GM18868 (cell line): Measurements from ENCODE around the gene ZCCHC17.
"Not testable (repeated sequence)": the region's sequence is repeated elsewhere in the genome, so short reads cannot be mapped to it uniquely, and the experiment has no call there.

Source experiments
- ATAC-seq: cut with Tn5 transposase; IDR thresholded peaks from one replicate; pipeline ENCODE4 v1.9.1; 2021; ENCODE audit warnings: mild to moderate bottlenecking, moderate library complexity; ENCODE audit not compliant: unreplicated experiment

ZCCHC17 gene

GRCh38 chr1:31296486-31297276, at the start of gene ZCCHC17, which contains the start of gene SNRNP40:
TSS of gene ZCCHC17 (plus strand) at chr1:31297032. CDS start at chr1:31310099, 13,067 bp downstream.
TSS of gene SNRNP40 (minus strand) at chr1:31296788. CDS start at chr1:31296751, 37 bp downstream.
- peak; percentile 97 for ATAC-seq

GRCh38 chr1:31248276-31248675, 48.6 kb upstream of the ZCCHC17 start:
- no peak for ATAC-seq

GRCh38 chr1:31249854-31250253, 47.0 kb upstream of the ZCCHC17 start:
- no peak for ATAC-seq

GRCh38 chr1:31257213-31257612, 39.6 kb upstream of the ZCCHC17 start:
- no peak for ATAC-seq

- ATAC-seq: no peak
These were observed 38.3 kb upstream of the ZCCHC17 start for GRCh38 chr1:31258581-31258980.

- ATAC-seq: no peak
These were observed 37.1 kb upstream of the ZCCHC17 start for GRCh38 chr1:31259746-31260145.

GRCh38 chr1:31261916-31262315, 34.9 kb upstream of the ZCCHC17 start:
- ATAC-seq: no peak

GRCh38 chr1:31262393-31262792, 34.4 kb upstream of the ZCCHC17 start:
- not testable (repeated sequence) for ATAC-seq

GRCh38 chr1:31263408-31263807, 33.4 kb upstream of the ZCCHC17 start:
- ATAC-seq: no peak

GRCh38 chr1:31264790-31265386, 31.9 kb upstream of the ZCCHC17 start:
- no peak for ATAC-seq

- no peak for ATAC-seq
These were observed 30.3 kb upstream of the ZCCHC17 start for GRCh38 chr1:31266547-31266946.

- no peak for ATAC-seq
These were observed 24.5 kb upstream of the ZCCHC17 start for GRCh38 chr1:31272369-31272768.

- ATAC-seq: no peak
These were observed 23.2 kb upstream of the ZCCHC17 start for GRCh38 chr1:31273619-31274018.

- not testable (repeated sequence) for ATAC-seq
These were observed 14.4 kb upstream of the ZCCHC17 start for GRCh38 chr1:31282426-31282825.

- not testable (repeated sequence) for ATAC-seq
These were observed 9.0 kb upstream of the ZCCHC17 start for GRCh38 chr1:31287791-31288190.

GRCh38 chr1:31289021-31289420, 7.8 kb upstream of the ZCCHC17 start:
- no peak for ATAC-seq

- no peak for ATAC-seq
These were observed 852 bp upstream of the ZCCHC17 start for GRCh38 chr1:31295874-31296485.

- no peak for ATAC-seq
These were observed 730 bp downstream of the ZCCHC17 start for GRCh38 chr1:31297277-31298247.

- no peak for ATAC-seq
These were observed 2.5 kb downstream of the ZCCHC17 start for GRCh38 chr1:31299365-31299764.

GRCh38 chr1:31300193-31300592, 3.4 kb downstream of the ZCCHC17 start:
- ATAC-seq: no peak
